ENCODE measurements around the gene BUD31.

GRCh38 chr7:99366646-99367045, 42.1 kb upstream of the BUD31 start:
- TF ChIP-seq CTCF (IDR thresholded peaks at IDR 0.05) = no peak
- TF ChIP-seq POLR2A (IDR thresholded peaks at IDR 0.05) = no peak
